ENCODE results near the gene TM7SF3.
"Not testable (repeated sequence)": the region's sequence is repeated elsewhere in the genome, so short reads cannot be mapped to it uniquely, and the experiment has no call there.

Gene TM7SF3

GRCh38 chr12:27031531-27031930 lies 17.3 kb upstream of the TM7SF3 start:
- TF ChIP-seq, protein P1, sequence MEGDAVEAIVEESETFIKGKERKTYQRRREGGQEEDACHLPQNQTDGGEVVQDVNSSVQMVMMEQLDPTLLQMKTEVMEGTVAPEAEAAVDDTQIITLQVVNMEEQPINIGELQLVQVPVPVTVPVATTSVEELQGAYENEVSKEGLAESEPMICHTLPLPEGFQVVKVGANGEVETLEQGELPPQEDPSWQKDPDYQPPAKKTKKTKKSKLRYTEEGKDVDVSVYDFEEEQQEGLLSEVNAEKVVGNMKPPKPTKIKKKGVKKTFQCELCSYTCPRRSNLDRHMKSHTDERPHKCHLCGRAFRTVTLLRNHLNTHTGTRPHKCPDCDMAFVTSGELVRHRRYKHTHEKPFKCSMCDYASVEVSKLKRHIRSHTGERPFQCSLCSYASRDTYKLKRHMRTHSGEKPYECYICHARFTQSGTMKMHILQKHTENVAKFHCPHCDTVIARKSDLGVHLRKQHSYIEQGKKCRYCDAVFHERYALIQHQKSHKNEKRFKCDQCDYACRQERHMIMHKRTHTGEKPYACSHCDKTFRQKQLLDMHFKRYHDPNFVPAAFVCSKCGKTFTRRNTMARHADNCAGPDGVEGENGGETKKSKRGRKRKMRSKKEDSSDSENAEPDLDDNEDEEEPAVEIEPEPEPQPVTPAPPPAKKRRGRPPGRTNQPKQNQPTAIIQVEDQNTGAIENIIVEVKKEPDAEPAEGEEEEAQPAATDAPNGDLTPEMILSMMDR (IDR thresholded peaks at IDR 0.05; ENCODE audit: low read depth, low read length, missing control alignments), result no peak
- DNase-seq (ENCODE audit: low read depth), result no peak
- H3K4me3 ChIP-seq (ENCODE audit: low read depth, low read length), result no peak overlapping the region

DNA sequence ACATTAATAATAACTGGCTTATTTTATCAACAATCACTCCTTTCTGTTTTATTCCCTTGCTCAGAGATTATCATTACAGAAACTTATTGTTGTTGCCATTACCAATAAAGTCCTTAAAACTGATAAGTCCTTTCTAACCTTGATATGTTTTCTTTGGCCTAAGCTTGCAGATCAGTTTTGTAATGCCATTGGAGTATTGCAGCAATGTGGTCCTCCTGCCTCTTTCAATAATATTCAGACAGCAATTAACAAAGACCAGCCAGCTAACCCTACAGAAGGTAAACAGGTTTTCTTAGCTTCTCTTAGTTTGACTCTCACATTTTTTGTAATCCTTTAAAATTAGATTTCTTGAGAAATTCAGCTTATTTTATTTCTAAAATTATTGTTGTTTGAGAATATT lies 12.1 kb upstream of the TM7SF3 start:
- no peak overlapping the region for H3K4me3 ChIP-seq (ENCODE audit: low read depth, low read length)
- no peak for DNase-seq (ENCODE audit: low read depth)
- TF ChIP-seq, protein P1 (IDR thresholded peaks at IDR 0.05; ENCODE audit: low read depth, low read length, missing control alignments), result no peak

DNA sequence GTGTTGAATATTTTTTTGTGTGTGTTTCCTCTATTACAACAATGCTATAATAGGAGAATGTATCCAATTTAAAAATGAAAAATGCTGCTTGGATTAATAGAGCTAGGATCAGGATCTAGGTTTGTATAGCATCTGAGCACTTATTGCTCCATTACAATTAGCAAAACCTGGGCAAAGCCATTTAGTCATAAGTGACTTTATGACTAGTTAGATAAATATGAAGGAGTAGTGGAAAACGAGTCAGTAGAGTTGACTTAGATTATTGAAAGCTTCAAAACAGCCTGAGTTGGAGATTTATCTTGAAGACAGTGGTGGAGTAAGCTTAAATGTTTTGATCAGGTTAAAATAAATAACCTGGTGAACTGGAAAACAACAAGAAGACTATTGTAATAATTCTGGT lies 10.9 kb upstream of the TM7SF3 start:
- H3K4me3 ChIP-seq (ENCODE audit: low read depth, low read length), result no peak overlapping the region
- TF ChIP-seq, protein P1 (IDR thresholded peaks at IDR 0.05; ENCODE audit: low read depth, low read length, missing control alignments), result no peak
- no peak for DNase-seq (ENCODE audit: low read depth)

DNA sequence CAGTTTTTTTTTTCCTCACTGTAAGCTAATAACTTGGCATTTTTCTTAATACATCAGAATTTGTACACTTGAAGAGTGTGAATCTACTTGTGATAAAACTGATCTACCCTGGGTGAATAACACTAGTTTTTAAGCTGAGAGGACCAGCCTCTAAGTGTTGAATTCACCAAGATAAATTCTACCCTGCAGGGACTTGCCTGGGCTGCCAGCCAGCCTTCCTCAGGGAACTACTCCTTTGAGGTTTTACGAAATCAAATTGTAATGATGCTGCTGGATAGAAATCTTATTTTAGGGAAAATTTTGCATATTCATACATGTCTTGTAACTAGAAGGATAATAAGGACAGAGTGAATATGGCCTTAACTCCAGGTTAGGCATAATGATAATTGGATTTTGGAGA lies 10.1 kb upstream of the TM7SF3 start:
- TF ChIP-seq, protein P1 (IDR thresholded peaks at IDR 0.05; ENCODE audit: low read depth, low read length, missing control alignments), result no peak
- H3K4me3 ChIP-seq (ENCODE audit: low read depth, low read length), result no peak overlapping the region
- no peak for DNase-seq (ENCODE audit: low read depth)

- H3K4me3 ChIP-seq (ENCODE audit: low read depth, low read length), result no peak overlapping the region
- no peak for DNase-seq (ENCODE audit: low read depth)
- TF ChIP-seq, protein P1 (IDR thresholded peaks at IDR 0.05; ENCODE audit: low read depth, low read length, missing control alignments), result no peak
These were observed 6.6 kb upstream of the TM7SF3 start for GRCh38 chr12:27020761-27021160.

GRCh38 chr12:27018037-27018436 lies 3.9 kb upstream of the TM7SF3 start:
- H3K4me3 ChIP-seq (ENCODE audit: low read depth, low read length), result no peak overlapping the region
- DNase-seq (ENCODE audit: low read depth), result no peak
- TF ChIP-seq, protein P1 (IDR thresholded peaks at IDR 0.05; ENCODE audit: low read depth, low read length, missing control alignments), result no peak

DNA sequence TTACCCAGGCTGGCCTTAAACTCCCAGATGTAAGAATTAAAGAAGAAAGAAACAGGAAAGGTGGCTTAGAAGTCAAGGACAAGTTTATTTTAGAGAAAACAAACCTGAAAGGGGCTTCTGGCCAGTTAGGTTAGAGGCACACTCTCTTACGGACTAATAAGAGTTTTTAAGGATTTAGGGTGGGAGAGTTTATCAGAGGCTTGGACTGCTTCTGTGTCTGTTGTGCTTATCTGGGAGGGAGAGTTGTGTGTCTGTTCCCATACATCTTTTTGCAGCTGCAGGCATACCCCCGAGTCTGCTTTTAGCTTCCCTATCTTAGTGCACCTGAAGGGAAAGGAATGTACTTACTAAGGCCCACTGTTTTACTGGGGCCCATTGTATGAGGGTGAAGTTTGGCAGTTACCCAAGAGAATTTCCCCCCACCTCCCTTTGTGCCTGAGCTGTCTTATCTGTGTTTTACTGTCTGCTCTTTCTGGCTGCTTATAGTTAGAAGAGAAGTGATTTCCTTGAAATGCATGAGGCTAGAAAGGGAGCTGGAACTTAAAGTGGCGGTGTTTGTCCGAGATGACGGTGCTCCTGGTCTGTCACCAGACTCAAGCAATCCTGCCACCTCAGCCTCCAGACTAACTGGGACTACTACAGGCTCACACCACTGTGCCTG lies 3.1 kb upstream of the TM7SF3 start:
- DNase-seq (ENCODE audit: low read depth); H3K4me3 ChIP-seq (ENCODE audit: low read depth, low read length): not testable (repeated sequence)
